Aorta (tissue), 5 donors: Measurements from ENCODE around the gene XRCC5. TPM values are rescaled to one million over a fixed set of nuclear protein-coding genes. Genes with fewer than 3 reads are reported as not detected.

ENCODE experiments used
- ATAC-seq: fragments of 200-7000 bp; cut with Tn5 transposase; one replicate; pipeline ENCODE4 v1.9.1; 2022; ENCODE audit warnings: moderate library complexity; ENCODE audit not compliant: low FRiP score
- DNase-seq, 2 donors: peaks; one replicate each; pipeline ENCODE4 v3.0.0-alpha.2; 2020
- H3K27ac ChIP-seq, 2 donors: one replicate each; pipeline ENCODE4 v1.5.1; 2013; ENCODE audit warnings: low read length in 2 of 2, mild to moderate bottlenecking in 2 of 2, moderate library complexity in 2 of 2, control low read depth in 1 of 2, inconsistent platforms in 1 of 2, low read depth in 1 of 2
- H3K27me3 ChIP-seq, 2 donors: one replicate each; pipeline ENCODE4 v1.6.1; 2013; ENCODE audit warnings: control low read depth in 1 of 2, low read length in 1 of 2, mild to moderate bottlenecking in 1 of 2, moderate library complexity in 1 of 2; ENCODE audit not compliant: insufficient read depth in 2 of 2, control insufficient read depth in 1 of 2
- H3K36me3 ChIP-seq, 2 donors: one replicate each; pipeline ENCODE4 v1.6.1; 2013; ENCODE audit warnings: control low read depth in 1 of 2, low read length in 1 of 2, mild to moderate bottlenecking in 1 of 2; ENCODE audit not compliant: insufficient read depth in 2 of 2, control insufficient read depth in 1 of 2
- H3K4me1 ChIP-seq, 2 donors: one replicate each; pipeline ENCODE4 v1.6.1; 2013; ENCODE audit warnings: low read length in 2 of 2, control low read depth in 1 of 2, mild to moderate bottlenecking in 1 of 2, moderate library complexity in 1 of 2; ENCODE audit not compliant: insufficient read depth in 2 of 2, control insufficient read depth in 1 of 2
- H3K4me3 ChIP-seq, 2 donors: one replicate each; pipeline ENCODE4 v1.5.1; 2013; ENCODE audit warnings: low read length in 2 of 2, control low read depth in 1 of 2, mild to moderate bottlenecking in 1 of 2
- H3K9me3 ChIP-seq: one replicate; pipeline ENCODE4 v1.6.1; 2013; ENCODE audit warnings: mild to moderate bottlenecking, low read length; ENCODE audit not compliant: control insufficient read depth
- WGBS, 2 donors: extraction: QIAGEN DNeasy Blood & Tissue Kit; methylation state at CpG; one replicate each; pipeline ENCODE4 v1.1.7; 2013; 5-methylcytosine and 5-hydroxymethylcytosine counted together
- intact Hi-C, 2 donors: fragments of 100-400 bp; cut with DNase I; formaldehyde crosslinking; loops; one replicate each; pipeline versions ENCODE4 v1.14.2 to v1.15.0; 2022
- polyA plus RNA-seq, 2 donors: library from polyadenylated mRNA; stranded (reverse); fragments of 200-250 nt; gene quantifications; one replicate each; pipeline ENCODE4 v1.2.3, GENCODE V29; 2013
- total RNA-seq, 2 donors: library from RNA; stranded (reverse); fragmentation: NEBNext Ultra II Directional; extraction: Animal tissue kit (Norgen Biotek cat#: 25700); gene quantifications; one replicate each; pipeline ENCODE4 v1.2.1, GENCODE V29; 2021
- donor health status: healthy with polysubstance abuse.
- donor health status: Bipolar disorder and iron deficiency.
- donor health status: DM: no; HTN: no; CAD: no.
- donor health status: DM: no; HTN: no; CAD: no.
- donor health status: DM: yes; HTN: yes; CAD: no.

XRCC5 gene
- total and polyA plus RNA-seq, 4 donors, result 64.0 to 189 (median 125) TPM

DNA sequence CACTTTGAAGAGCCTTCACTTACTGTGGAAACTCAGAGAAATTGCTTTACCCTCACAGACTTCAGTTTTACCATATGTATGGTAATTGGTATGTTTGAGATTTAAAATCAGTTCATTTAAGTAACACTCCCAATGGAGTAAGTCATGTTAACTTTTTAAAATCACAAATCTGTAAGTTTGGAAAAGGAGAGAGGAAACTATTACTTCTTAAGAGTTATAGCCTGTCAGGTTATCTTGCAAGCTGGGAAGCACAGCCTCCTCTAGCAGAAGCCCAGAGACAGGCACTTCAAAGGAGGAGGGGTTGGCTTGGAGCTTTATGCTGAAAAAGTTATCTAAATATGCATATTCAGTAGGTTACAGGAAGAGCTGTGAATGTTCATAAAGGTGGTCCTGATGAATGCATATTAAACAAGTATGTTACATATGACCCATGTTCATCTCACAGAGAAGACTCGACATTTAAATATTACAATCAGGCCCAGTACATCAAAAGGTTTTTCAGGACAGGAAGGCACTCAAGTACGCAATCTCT, 102.5 kb downstream of the XRCC5 start:
- Histone ChIP-seq H3K4me3 (no peak overlapping the region), H3K4me1 (no peaks in the 10 kb centered on the region), H3K27me3 (no peaks in the 10 kb centered on the region), H3K36me3 (peaks cover 2 to 4% of the 10 kb centered on the region in 2 donors), H3K27ac (no peak overlapping the region), H3K9me3 (no peaks in the 10 kb centered on the region)
- 92 to 96% methylated on average over 2 of the region's 2 CpGs for WGBS, 2 donors
- ATAC-seq (no peak), DNase-seq (no peak)
- intact Hi-C loops, result no loop called here

DNA sequence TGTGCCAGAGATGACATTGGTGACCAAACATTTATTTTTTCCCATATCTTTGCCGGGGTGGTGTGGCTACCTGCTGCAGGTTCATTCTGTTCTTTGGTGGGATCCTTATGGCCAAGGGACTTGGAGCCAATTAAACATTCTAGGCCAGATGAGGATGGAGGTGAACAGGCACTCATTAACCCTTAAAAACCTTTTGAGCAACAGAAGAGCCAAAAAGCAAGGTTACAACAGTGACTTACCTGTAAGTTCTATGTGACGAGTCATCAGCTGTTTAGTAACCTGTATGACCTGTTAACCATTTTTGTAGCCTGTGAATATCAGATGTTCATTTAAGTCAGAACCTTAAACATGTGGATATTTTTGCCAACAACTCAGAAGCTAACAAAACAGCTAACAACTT, 105.6 kb downstream of the XRCC5 start:
- intact Hi-C loops, result no loop called here
- no peak for DNase-seq
- Histone ChIP-seq H3K9me3 (no peaks in the 10 kb centered on the region), H3K27me3 (no peaks in the 10 kb centered on the region), H3K36me3 (peaks cover 0 to 2% of the 10 kb centered on the region in 2 donors), H3K4me3 (no peak overlapping the region), H3K4me1 (no peaks in the 10 kb centered on the region), H3K27ac (no peak overlapping the region)
- no peak for ATAC-seq
- WGBS, 2 donors, result 85 to 93% methylated on average over 2 of the region's 2 CpGs

GRCh38 chr2:216215658-216216390, 106.7 kb downstream of the XRCC5 start:
- H3K4me1 ChIP-seq, result no peaks in the 10 kb centered on the region
- no peaks in the 10 kb centered on the region for H3K27me3 ChIP-seq
- peaks cover 0 to 2% of the 10 kb centered on the region in 2 donors for H3K36me3 ChIP-seq
- H3K9me3 ChIP-seq, result no peaks in the 10 kb centered on the region
- H3K27ac ChIP-seq, result no peak overlapping the region
- WGBS, 2 donors, result 87 to 92% methylated on average over 4 of the region's 4 CpGs
- H3K4me3 ChIP-seq, result no peak overlapping the region
- no peak for ATAC-seq
- DNase-seq, result no peak
- intact Hi-C loops, result no loop called here

- Histone ChIP-seq H3K36me3 (no peaks in the 10 kb centered on the region), H3K4me3 (no peak overlapping the region), H3K27me3 (no peaks in the 10 kb centered on the region), H3K4me1 (no peaks in the 10 kb centered on the region), H3K27ac (no peak overlapping the region), H3K9me3 (no peaks in the 10 kb centered on the region)
- DNase-seq (no peak), ATAC-seq (no peak)
- intact Hi-C loops, result no loop called here
- 71 to 77% methylated on average over 7 of the region's 7 CpGs for WGBS, 2 donors
Observed at GRCh38 chr2:216216951-216217903, 108.1 kb downstream of the XRCC5 start.

DNA sequence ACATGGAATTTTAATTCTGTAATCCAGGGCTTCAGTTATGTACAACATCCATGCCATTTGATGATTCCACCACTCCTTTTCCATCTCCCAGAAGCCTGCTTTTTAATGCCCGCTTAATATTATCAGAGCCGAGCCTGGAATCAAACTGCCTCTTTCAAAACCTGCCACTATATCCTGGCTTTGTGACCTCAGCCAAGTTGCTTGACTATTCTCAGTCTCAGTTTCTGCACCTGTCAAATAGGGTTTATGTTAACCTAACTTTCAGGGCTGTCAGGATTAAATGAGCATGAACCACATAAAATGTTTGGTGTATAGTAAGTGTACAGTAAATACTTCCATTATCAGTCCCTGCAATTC, 108.7 kb downstream of the XRCC5 start:
- Histone ChIP-seq H3K36me3 (no peaks in the 10 kb centered on the region), H3K27ac (no peak overlapping the region), H3K9me3 (no peaks in the 10 kb centered on the region), H3K4me1 (no peaks in the 10 kb centered on the region), H3K4me3 (no peak overlapping the region), H3K27me3 (no peaks in the 10 kb centered on the region)
- DNase-seq (no peak), ATAC-seq (no peak)
- intact Hi-C loops, result no loop called here
- 89 to 91% methylated on average over 2 of the region's 2 CpGs for WGBS, 2 donors

DNA sequence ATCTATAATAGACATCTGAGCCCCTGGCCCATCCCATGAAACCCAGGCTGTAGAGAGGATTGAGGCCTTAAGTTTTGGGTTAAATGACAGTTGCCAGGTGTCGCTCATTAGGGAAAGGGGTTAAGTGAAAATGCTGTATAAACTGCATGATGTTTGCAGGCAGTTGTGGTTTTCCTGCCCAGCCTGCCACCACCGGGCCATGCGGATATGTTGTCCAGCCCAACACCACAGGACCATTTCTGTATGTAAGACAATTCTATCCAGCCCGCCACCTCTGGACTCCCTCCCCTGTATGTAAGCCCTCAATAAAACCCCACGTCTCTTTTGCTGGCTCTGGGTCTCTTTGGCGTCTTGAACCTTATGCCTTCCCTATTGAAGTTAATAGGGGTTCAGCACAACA, 110.7 kb downstream of the XRCC5 start:
- Histone ChIP-seq H3K36me3 (no peaks in the 10 kb centered on the region), H3K4me1 (no peaks in the 10 kb centered on the region), H3K4me3 (no peak overlapping the region), H3K27ac (no peak overlapping the region), H3K9me3 (no peaks in the 10 kb centered on the region), H3K27me3 (no peaks in the 10 kb centered on the region)
- 91 to 94% methylated on average over 6 of the region's 6 CpGs for WGBS, 2 donors
- intact Hi-C loops, result no loop called here
- ATAC-seq, result no peak
- no peak for DNase-seq

GRCh38 chr2:216220976-216221375, 111.8 kb downstream of the XRCC5 start:
- Histone ChIP-seq H3K4me1 (no peaks in the 10 kb centered on the region), H3K9me3 (no peaks in the 10 kb centered on the region), H3K36me3 (no peaks in the 10 kb centered on the region), H3K4me3 (no peak overlapping the region), H3K27me3 (no peaks in the 10 kb centered on the region), H3K27ac (no peak overlapping the region)
- intact Hi-C loops, result no loop called here
- 88 to 89% methylated on average over 4 of the region's 4 CpGs for WGBS, 2 donors
- no peak for ATAC-seq
- no peak for DNase-seq

- H3K27ac ChIP-seq, result no peak overlapping the region
- no peaks in the 10 kb centered on the region for H3K4me1 ChIP-seq
- H3K36me3 ChIP-seq, result no peaks in the 10 kb centered on the region
- WGBS, 2 donors, result 67 to 78% methylated on average over 1 of the region's 1 CpG
- ATAC-seq (no peak), DNase-seq (no peak)
- H3K9me3 ChIP-seq, result no peaks in the 10 kb centered on the region
- no peaks in the 10 kb centered on the region for H3K27me3 ChIP-seq
- no peak overlapping the region for H3K4me3 ChIP-seq
- intact Hi-C loops, result no loop called here
Observed at GRCh38 chr2:216221811-216222210, 112.7 kb downstream of the XRCC5 start.
